Thyroid gland (tissue), 4 donors: Measurements from ENCODE around the gene MMP24OS. TPM values are rescaled to one million over a fixed set of nuclear protein-coding genes. Genes with fewer than 3 reads are reported as not detected.

Experiments
- DNase-seq, 2 donors: peaks; one replicate each; pipeline ENCODE4 v3.0.0-alpha.2; 2019
- H3K27ac ChIP-seq, 3 donors: fragments of 200-600 bp; sonication (generic); 1 replicate in 2 of 3; 2 replicates in 1 of 3; pipeline ENCODE4 v1.5.1; 2016 to 2019; ENCODE audit warnings: mild to moderate bottlenecking in 1 of 3, moderate library complexity in 1 of 3
- H3K27me3 ChIP-seq: fragments of 200-600 bp; sonication (generic); one replicate; pipeline ENCODE4 v1.5.1; 2019
- H3K36me3 ChIP-seq, 2 donors: fragments of 200-600 bp; sonication (generic); one replicate each; pipeline ENCODE4 v1.5.1; 2016 to 2019
- H3K4me1 ChIP-seq, 2 donors: fragments of 200-600 bp; sonication (generic); one replicate each; pipeline ENCODE4 v1.5.1; 2017 to 2019
- H3K4me3 ChIP-seq, 3 donors: fragments of 200-600 bp; sonication (generic); replicated peaks in 1 of 3; 1 replicate in 2 of 3; 2 replicates in 1 of 3; pipeline ENCODE4 v1.5.1; 2016; ENCODE audit warnings: mild to moderate bottlenecking in 1 of 3
- H3K9me3 ChIP-seq: fragments of 200-600 bp; sonication (generic); one replicate; pipeline ENCODE4 v1.5.1; 2017
- POLR2A ChIP-seq, 2 donors: fragments of 450-650 bp; IDR thresholded peaks; one replicate each; pipeline ENCODE4 v1.6.1; 2017; ENCODE audit warnings: antibody characterized with exemption in 2 of 2, mild to moderate bottlenecking in 2 of 2, moderate library complexity in 1 of 2
- WGBS, 2 donors: methylation state at CpG; one replicate each; pipeline ENCODE4 v1.1.5; 2017; 5-methylcytosine and 5-hydroxymethylcytosine counted together
- intact Hi-C: fragments of 100-400 bp; cut with DNase I; formaldehyde crosslinking; loops from one replicate; pipeline ENCODE4 v1.15.1; 2023
- total RNA-seq, 4 donors: library from RNA; depleted of rRNA; stranded (reverse); fragments of >200 nt; gene quantifications; one replicate each; pipeline ENCODE4 v1.2.3, GENCODE V29; 2016
- TF ChIP-seq, protein P1 (sequence below), 6 experiments: fragments of 200-600 bp in 3 of 6; fragments of 450-650 bp in 3 of 6; sonication (generic) in 3 of 6; IDR thresholded peaks; one replicate each; pipeline ENCODE4 v1.5.1; 2016 to 2019; ENCODE audit warnings: antibody characterized with exemption in 6 of 6, mild to moderate bottlenecking in 2 of 6, inconsistent platforms in 1 of 6, moderate library complexity in 1 of 6

The MMP24OS gene
- total RNA-seq, 4 donors from 2014 or later = 18.3 to 40.3 (median 28.8) TPM

DNA sequence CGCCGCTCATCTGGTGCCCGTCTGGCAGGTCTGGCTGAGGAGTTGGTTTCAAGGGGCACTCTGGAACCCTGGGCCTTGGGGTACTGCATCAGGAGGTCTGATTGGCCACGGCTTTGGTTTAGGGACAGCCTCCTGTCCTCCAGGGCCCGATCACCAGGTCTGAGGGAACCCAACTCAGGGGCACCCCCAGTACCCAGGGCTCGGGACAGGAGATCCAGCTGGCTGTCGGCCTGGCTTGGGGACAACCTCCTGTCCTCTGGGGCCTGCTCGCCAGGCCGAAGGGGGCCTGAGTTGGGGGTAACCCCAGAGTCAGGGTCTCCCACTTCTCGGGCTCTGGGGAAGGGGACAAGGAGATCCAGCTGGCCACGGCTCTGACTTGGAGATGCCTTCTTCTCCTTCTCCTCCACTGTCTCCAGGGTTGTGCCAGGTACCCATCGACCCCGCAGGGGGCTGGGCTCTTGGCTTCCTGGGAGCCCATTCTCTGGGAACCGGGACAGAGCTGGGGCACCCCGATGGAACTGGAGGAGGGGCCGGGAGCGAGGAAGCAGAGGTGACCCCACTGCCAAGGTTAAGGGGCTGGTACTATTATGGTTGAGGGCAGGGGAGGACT, 9.1 kb upstream of the MMP24OS start:
- DNase-seq = no peak
- no peaks in the 10 kb centered on the region for H3K9me3 ChIP-seq
- no peak for TF ChIP-seq POLR2A (IDR thresholded peaks at IDR 0.05)
- TF ChIP-seq, protein P1, sequence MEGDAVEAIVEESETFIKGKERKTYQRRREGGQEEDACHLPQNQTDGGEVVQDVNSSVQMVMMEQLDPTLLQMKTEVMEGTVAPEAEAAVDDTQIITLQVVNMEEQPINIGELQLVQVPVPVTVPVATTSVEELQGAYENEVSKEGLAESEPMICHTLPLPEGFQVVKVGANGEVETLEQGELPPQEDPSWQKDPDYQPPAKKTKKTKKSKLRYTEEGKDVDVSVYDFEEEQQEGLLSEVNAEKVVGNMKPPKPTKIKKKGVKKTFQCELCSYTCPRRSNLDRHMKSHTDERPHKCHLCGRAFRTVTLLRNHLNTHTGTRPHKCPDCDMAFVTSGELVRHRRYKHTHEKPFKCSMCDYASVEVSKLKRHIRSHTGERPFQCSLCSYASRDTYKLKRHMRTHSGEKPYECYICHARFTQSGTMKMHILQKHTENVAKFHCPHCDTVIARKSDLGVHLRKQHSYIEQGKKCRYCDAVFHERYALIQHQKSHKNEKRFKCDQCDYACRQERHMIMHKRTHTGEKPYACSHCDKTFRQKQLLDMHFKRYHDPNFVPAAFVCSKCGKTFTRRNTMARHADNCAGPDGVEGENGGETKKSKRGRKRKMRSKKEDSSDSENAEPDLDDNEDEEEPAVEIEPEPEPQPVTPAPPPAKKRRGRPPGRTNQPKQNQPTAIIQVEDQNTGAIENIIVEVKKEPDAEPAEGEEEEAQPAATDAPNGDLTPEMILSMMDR (IDR thresholded peaks at IDR 0.05) = no peak
- no peaks in the 10 kb centered on the region for H3K36me3 ChIP-seq
- H3K27ac ChIP-seq = no peak overlapping the region
- no peaks in the 10 kb centered on the region for H3K27me3 ChIP-seq
- intact Hi-C loops = no loop called here
- 89 to 96% methylated on average over 5 to 6 of the region's 17 CpGs for WGBS, 2 donors
- H3K4me3 ChIP-seq = no peak overlapping the region
- H3K4me1 ChIP-seq = peaks cover 8 to 14% of the 10 kb centered on the region in 2 donors

DNA sequence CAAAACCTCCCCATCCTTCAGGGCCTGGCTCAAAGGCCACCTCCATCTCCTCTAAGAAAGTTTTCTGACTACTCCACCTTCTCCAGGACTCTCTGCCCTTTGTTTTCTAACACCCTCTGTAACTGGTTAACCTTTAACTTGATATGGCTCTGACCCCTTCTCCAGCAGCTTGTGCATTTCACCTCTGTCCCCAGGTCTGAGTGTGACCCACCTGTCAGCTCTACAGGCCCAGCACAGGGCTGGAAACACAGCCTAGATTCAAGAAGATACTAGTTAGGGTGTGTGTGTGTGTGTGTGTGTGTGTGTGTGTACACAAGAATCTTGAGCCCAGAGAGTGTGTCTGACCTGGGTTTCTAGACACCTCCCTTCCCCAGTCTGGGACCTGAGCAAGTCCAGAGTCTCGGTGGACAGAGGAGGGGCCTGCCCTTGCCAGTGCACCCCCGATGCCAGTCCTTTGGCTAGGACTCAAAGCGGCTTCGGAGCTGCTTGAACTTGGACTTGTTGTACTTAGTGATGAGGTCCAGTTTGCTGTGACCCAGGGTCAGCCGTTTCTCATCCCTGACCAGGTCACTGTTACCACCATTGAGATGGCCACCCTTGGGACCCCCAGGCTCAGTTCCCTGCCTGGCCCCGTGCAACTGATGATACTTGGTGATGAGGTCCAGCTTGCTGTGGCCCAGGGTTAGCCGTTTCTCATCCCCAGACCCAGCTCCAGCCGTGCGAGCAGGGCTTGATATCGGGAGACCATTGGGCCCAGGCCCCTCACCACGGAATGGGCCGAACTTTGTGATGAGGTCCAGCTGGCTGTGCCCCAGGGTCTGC, 8.4 kb upstream of the MMP24OS start:
- H3K36me3 ChIP-seq = no peaks in the 10 kb centered on the region
- H3K4me3 ChIP-seq = no peak overlapping the region
- intact Hi-C loops = no loop called here
- H3K27me3 ChIP-seq = no peaks in the 10 kb centered on the region
- no peak for DNase-seq
- TF ChIP-seq POLR2A (IDR thresholded peaks at IDR 0.05) = no peak
- TF ChIP-seq, protein P1 (IDR thresholded peaks at IDR 0.05) = no peak
- H3K9me3 ChIP-seq = no peaks in the 10 kb centered on the region
- H3K4me1 ChIP-seq = peaks cover 8 to 14% of the 10 kb centered on the region in 2 donors
- no peak overlapping the region for H3K27ac ChIP-seq
- 84 to 92% methylated on average over 4 to 6 of the region's 12 CpGs for WGBS, 2 donors

DNA sequence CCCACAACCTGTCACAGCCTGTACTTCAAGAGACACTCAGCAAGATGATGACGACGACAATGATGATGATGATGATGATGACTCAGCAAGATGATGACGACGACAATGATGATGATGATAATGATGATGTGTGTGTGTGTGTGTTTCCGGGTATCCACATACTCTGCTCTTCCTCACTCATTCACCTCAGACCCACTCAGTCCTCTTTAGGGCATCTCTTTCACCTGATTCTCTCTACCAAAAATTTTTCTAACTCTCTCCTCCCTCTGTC, 7.8 kb upstream of the MMP24OS start:
- no peak for TF ChIP-seq POLR2A (IDR thresholded peaks at IDR 0.05)
- TF ChIP-seq, protein P1 (IDR thresholded peaks at IDR 0.05) = no peak
- intact Hi-C loops = no loop called here
- no peak overlapping the region for H3K27ac ChIP-seq
- peaks cover 8 to 14% of the 10 kb centered on the region in 2 donors for H3K4me1 ChIP-seq
- 88 to 92% methylated on average over 5 of the region's 5 CpGs for WGBS, 2 donors
- no peaks in the 10 kb centered on the region for H3K27me3 ChIP-seq
- H3K36me3 ChIP-seq = peaks cover 0 to 1% of the 10 kb centered on the region in 2 donors
- no peaks in the 10 kb centered on the region for H3K9me3 ChIP-seq
- no peak for DNase-seq
- H3K4me3 ChIP-seq = no peak overlapping the region

DNA sequence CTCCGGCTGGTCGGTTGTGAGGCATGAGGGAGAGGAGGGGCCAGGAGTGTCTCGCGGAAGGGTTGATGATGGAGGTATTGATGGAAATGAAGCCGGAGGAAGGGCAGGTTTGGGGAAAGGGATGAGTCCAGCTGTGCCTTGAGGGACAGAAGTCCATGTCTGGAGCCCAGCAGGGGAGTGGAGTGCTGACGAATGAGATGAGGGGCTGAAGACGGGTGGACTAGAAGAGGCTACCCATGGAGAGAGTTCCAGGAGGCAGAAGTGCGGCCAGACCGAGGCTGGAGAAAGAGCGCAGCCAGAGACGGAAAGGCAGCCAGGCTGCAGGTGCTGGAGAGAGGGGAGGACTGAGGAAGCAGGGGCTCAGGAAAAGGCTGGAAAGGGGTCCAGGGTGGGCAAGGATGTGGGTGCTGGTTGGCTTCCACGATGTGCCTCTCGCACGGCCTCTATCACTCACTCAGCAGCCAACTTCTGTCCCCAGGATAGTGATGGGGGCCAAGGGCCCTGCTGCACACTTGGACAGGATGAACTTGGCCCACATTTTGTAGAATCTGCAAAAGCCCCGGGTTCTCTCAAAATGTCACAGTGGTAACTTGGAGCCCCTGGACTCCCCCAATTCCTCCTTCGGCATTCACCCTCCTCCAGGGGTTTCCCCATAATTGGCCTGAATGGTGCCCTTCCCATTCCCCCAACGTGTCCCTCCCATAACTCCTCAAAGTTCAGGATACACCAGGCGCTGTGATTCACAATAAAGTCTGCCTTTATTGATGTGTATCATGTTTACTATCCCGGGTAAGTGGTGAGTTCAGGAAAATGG, 7.3 kb upstream of the MMP24OS start:
- TF ChIP-seq, protein P1 (IDR thresholded peaks at IDR 0.05) = no peak
- TF ChIP-seq POLR2A (IDR thresholded peaks at IDR 0.05) = no peak
- intact Hi-C loops = no loop called here
- Histone ChIP-seq H3K4me1 (peaks cover 8 to 14% of the 10 kb centered on the region in 2 donors), H3K27me3 (no peaks in the 10 kb centered on the region), H3K36me3 (peaks cover 3 to 7% of the 10 kb centered on the region in 2 donors), H3K4me3 (peak overlapping the region; percentile 58 to 86 (median 78)), H3K27ac (peak overlapping the region in 2 of 3 donors; percentile 19 to 68), H3K9me3 (no peaks in the 10 kb centered on the region)
- WGBS, 2 donors = 40 to 49% methylated on average over 19 of the region's 19 CpGs
- DNase-seq = no peak
